ENCODE data around the gene CBLIF.
"Not testable (repeated sequence)": the region's sequence is repeated elsewhere in the genome, so short reads cannot be mapped to it uniquely, and the experiment has no call there.

Gene CBLIF

DNA sequence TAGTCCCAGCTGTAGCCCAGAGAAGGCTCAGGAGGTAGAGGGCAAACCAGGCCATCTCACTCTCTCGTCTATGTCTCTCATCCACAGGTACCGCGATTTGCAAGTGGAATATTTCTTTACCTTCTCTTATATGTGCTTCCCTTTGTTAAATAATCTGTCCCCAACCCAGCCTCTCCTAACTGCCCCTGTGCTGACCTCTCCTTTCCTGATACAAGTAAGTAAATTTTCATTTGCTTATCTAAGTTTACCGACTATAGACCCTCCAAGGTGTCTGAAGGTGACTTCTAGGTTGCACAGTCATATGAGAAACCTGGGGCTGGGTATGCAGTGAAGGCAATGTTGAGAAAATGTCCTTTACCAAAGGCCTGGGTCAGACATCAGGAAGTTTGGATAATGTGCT, at the start of gene CBLIF:
Gene CBLIF, minus strand, starts transcription at position 101 of the 400 bp plus-strand sequence. Its CDS starts 46 bp downstream, at position 55.
- H4K20me1 ChIP-seq, result no peaks in the 10 kb centered on the region
- TF ChIP-seq Cebpa-rat (IDR thresholded peaks at IDR 0.05), result no peak
- H3K4me3 ChIP-seq, result no peak within 1 kb of the TSS
- H3K9ac ChIP-seq, result no peak within 1 kb of the TSS
- no peak within 1 kb of the TSS for H3K27ac ChIP-seq
- 0 out of 22 replicates have a peak, but pooled peaks cover 0 to 3% (median 0%) of the 10 kb centered on the region in 11 experiments for H3K9me3 ChIP-seq (replicated peaks in 1 of 11)
- H3K4me1 ChIP-seq, result no peaks in the 10 kb centered on the region
- H3K27me3 ChIP-seq, result no peaks in the 10 kb centered on the region
- H3K4me2 ChIP-seq, result no peak within 1 kb of the TSS
- no peaks in the 10 kb centered on the region for H3K36me3 ChIP-seq

DNA sequence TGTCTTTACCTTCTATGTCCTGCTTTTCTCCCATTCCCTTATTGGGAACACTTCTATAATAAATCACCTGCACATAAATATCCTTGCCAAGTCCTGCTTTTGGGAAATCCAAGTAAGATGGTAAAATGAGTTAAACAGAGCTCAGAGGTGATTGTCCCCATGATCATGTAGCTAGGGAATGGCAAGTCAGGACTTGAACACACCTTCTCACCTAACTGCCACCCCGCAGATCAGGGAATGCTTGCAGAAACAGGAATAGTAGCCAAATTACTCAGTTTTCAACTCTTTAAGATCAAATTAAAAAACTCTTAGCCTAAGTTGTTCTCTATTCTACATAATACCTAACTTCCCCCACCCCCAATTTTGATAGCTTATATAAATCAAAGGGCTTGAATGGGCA, 49.3 kb upstream of the CBLIF start:
- Histone ChIP-seq H3K4me3 (no peak overlapping the region), H3K4me2 (no peak overlapping the region), H4K20me1 (no peaks in the 10 kb centered on the region), H3K9ac (no peak overlapping the region), H3K27me3 (no peaks in the 10 kb centered on the region), H3K9me3 (replicated peaks in 1 of 11) (peaks cover 12 to 44% (median 20%) of the 10 kb centered on the region in 11 experiments), H3K27ac (no peak overlapping the region), H3K4me1 (peaks cover 0 to 6% (median 0%) of the 10 kb centered on the region in 10 experiments; a peak in 3 of 20 replicates), H3K36me3 (0 out of 22 replicates have a peak, but pooled peaks cover 0 to 4% (median 0%) of the 10 kb centered on the region in 11 experiments)
- TF ChIP-seq Cebpa-rat (IDR thresholded peaks at IDR 0.05), result no peak

DNA sequence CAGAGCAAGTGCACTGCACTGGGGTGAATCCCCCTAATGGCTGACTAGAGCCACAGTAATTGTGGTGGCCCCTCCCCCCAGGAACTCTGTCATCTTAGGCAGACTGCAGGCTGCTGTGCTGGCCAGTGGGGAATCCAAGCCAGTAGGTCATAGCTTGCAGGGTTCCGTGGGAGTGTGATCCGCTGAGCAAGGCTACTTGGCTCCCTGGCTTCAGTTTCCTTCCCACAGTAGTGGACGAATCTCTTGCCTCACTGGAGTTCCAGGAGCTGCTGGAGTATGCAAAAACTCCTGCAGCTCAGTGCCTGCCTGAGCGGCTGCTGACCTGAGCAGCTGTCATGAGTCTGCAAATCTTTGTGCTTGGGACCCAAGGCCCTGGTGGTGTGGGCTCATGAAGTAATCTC, 46.5 kb upstream of the CBLIF start:
- Histone ChIP-seq H4K20me1 (no peaks in the 10 kb centered on the region), H3K9ac (no peak overlapping the region), H3K9me3 (replicated peaks in 1 of 11) (peaks cover 31 to 49% (median 39%) of the 10 kb centered on the region in 11 experiments), H3K4me2 (peak overlapping the region in 1 of 11 experiments; percentile 11; a peak in 1 of 22 replicates), H3K27me3 (no peaks in the 10 kb centered on the region), H3K27ac (no peak overlapping the region), H3K4me3 (no peak overlapping the region), H3K4me1 (peaks cover 0 to 6% (median 0%) of the 10 kb centered on the region in 10 experiments; a peak in 2 of 20 replicates), H3K36me3 (no peaks in the 10 kb centered on the region)
- TF ChIP-seq Cebpa-rat (IDR thresholded peaks at IDR 0.05), result no peak

DNA sequence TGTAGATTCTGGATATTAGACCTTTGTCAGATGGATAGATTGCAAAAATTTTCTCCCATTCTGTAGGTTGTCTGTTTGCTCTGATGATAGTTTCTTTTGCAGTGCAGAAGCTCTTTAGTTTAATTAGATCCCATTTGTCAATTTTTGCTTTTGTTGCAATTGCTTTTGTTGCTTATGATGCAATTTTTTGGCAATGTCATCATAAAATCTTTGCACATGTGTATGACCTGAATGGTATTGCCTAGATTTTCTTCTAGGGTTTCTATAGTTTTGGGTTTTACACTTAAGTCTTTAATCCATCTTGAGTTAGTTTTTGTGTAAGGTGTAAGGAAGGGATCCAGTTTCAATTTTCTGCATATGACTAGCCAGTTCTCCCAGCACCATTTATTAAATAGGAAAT, 41.9 kb upstream of the CBLIF start:
- H3K9me3 ChIP-seq (replicated peaks in 1 of 11), result peaks cover 39 to 59% (median 45%) of the 10 kb centered on the region in 11 experiments
- H3K4me3 ChIP-seq, H3K27ac ChIP-seq, H4K20me1 ChIP-seq, H3K27me3 ChIP-seq, H3K36me3 ChIP-seq, H3K4me1 ChIP-seq, H3K4me2 ChIP-seq, H3K9ac ChIP-seq: not testable (repeated sequence)

DNA sequence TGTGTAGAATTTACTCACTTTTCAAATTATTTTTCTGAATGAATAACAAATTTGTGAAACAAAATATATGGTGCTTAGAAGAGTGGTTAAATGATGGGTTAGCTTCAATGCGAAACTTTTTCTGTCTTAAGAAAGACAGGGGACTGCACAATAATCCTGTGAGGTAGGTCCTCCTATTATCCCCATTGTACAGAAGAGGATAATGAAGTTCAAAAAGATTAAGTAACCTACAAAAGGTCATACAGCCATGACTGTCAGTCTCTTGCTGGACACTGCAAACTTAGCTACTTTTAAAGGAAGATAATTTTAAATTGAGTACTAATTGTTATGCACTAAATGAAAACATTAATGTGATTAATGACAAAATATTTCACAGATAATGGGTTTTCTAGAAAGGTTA, 38.3 kb upstream of the CBLIF start:
- H3K27ac ChIP-seq, result no peak overlapping the region
- no peaks in the 10 kb centered on the region for H4K20me1 ChIP-seq
- H3K4me3 ChIP-seq, result no peak overlapping the region
- H3K9ac ChIP-seq, result no peak overlapping the region
- no peak for TF ChIP-seq Cebpa-rat (IDR thresholded peaks at IDR 0.05)
- H3K4me2 ChIP-seq, result no peak overlapping the region
- H3K27me3 ChIP-seq, result no peaks in the 10 kb centered on the region
- no peaks in the 10 kb centered on the region for H3K36me3 ChIP-seq
- H3K4me1 ChIP-seq, result no peaks in the 10 kb centered on the region
- peaks cover 16 to 27% (median 24%) of the 10 kb centered on the region in 11 experiments; a peak in 21 of 22 replicates for H3K9me3 ChIP-seq (replicated peaks in 1 of 11)

DNA sequence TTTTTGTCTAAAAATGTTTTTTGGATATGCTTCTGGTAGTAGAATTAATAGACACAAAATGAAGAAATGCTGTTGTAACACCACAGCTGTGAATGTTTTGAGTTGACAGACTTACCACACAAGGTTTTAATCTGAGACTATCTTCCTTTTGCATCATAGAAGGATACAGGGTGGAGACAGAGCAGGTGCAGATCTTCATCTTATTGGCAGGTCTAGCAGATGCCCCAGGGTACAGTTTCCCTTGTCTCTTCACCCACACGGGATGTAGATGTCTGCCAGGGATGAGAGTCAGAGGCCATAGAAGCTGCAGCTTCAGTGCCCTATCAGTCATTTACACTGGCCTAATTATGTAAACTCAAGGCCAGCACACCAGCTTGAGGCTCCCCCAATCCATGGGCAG, 34.3 kb upstream of the CBLIF start:
- no peak for TF ChIP-seq Cebpa-rat (IDR thresholded peaks at IDR 0.05)
- no peaks in the 10 kb centered on the region for H3K4me1 ChIP-seq

DNA sequence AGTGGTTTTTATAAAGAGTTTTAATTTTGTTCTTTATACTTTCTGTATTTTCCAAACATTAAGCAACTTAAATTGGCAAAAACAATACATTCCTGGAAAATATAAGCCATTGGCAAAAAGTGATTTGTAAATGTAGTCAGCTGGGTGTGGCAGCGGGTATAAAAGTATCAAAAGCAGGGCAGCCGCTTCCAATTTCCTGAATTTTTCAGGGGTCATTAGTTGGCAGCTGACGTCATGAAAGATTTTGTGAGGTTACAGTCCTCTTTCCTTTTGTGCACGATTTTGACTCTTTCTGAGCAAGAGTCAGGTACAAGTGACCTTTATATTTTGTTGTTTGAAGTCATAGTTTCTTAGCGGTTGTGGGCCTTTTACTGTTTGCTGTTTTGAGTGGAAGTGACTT, 33.3 kb upstream of the CBLIF start, which contains the start of gene OOSP3:
Gene OOSP3, plus strand, starts transcription at position 208 of the 400 bp plus-strand sequence. Its CDS starts 27 bp downstream, at position 235.
- Histone ChIP-seq H3K4me2 (no peak within 1 kb of the TSS), H3K36me3 (no peaks in the 10 kb centered on the region), H3K9me3 (replicated peaks in 1 of 11) (no peaks in the 10 kb centered on the region), H3K9ac (no peak within 1 kb of the TSS), H3K4me1 (no peaks in the 10 kb centered on the region), H4K20me1 (no peaks in the 10 kb centered on the region), H3K4me3 (no peak within 1 kb of the TSS), H3K27me3 (no peaks in the 10 kb centered on the region), H3K27ac (no peak within 1 kb of the TSS)
- TF ChIP-seq Cebpa-rat (IDR thresholded peaks at IDR 0.05), result no peak

More for the DNA sequence above, 34.3 kb upstream of the CBLIF start:
- H3K4me3 ChIP-seq, result no peak overlapping the region
- no peak overlapping the region for H3K4me2 ChIP-seq
- no peaks in the 10 kb centered on the region for H3K36me3 ChIP-seq
- H3K27ac ChIP-seq, result no peak overlapping the region
- no peaks in the 10 kb centered on the region for H4K20me1 ChIP-seq
- no peaks in the 10 kb centered on the region for H3K27me3 ChIP-seq
- no peak overlapping the region for H3K9ac ChIP-seq
- no peaks in the 10 kb centered on the region for H3K9me3 ChIP-seq (replicated peaks in 1 of 11)

DNA sequence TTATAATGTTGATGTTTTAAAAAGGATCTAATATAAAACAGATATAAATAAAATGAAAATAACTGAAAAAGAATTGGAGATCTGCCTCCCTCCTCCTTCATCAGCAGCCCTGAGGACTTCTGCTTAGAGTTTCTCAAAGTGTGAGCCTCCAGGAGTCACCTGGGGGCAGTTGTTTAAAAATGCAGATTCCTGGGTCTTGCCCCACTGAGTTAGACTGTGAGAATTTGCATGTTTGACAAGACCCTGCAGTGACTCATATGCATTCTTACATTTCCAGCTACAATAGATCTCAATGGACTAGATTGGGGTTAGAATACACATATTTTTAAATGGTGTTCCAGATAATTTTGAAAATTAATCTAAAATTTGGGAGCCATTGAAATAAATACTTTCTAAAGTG, 32.5 kb upstream of the CBLIF start:
- Histone ChIP-seq H3K4me3 (no peak overlapping the region), H3K4me1 (no peaks in the 10 kb centered on the region), H3K36me3 (no peaks in the 10 kb centered on the region), H3K4me2 (no peak overlapping the region), H3K9me3 (replicated peaks in 1 of 11) (no peaks in the 10 kb centered on the region), H3K9ac (no peak overlapping the region), H3K27ac (no peak overlapping the region), H4K20me1 (no peaks in the 10 kb centered on the region), H3K27me3 (no peaks in the 10 kb centered on the region)
- no peak for TF ChIP-seq Cebpa-rat (IDR thresholded peaks at IDR 0.05)

DNA sequence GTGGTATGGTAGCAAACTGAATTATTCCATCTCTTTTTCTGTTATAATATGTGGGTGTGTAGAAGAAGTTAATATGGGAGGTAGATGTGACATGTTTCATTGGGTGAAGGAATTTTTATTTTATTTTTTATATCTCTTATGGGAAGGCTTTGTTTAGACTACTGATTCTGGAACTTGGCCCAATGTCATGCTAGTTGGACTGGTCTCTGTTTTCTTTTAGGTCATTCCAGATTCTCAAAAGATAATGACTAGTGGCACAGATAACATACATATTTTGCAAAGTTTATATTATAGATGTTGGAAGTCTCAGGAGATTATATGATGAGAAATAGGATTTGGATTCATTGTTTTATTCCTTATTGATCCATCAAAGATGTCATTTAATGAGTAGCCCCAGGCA, 32.0 kb upstream of the CBLIF start:
- no peaks in the 10 kb centered on the region for H4K20me1 ChIP-seq
- no peak overlapping the region for H3K4me2 ChIP-seq
- no peak overlapping the region for H3K4me3 ChIP-seq
- no peak overlapping the region for H3K9ac ChIP-seq
- no peak overlapping the region for H3K27ac ChIP-seq
- TF ChIP-seq Cebpa-rat (IDR thresholded peaks at IDR 0.05), result no peak
- no peaks in the 10 kb centered on the region for H3K36me3 ChIP-seq
- H3K4me1 ChIP-seq, result no peaks in the 10 kb centered on the region
- H3K9me3 ChIP-seq (replicated peaks in 1 of 11), result no peaks in the 10 kb centered on the region
- no peaks in the 10 kb centered on the region for H3K27me3 ChIP-seq

DNA sequence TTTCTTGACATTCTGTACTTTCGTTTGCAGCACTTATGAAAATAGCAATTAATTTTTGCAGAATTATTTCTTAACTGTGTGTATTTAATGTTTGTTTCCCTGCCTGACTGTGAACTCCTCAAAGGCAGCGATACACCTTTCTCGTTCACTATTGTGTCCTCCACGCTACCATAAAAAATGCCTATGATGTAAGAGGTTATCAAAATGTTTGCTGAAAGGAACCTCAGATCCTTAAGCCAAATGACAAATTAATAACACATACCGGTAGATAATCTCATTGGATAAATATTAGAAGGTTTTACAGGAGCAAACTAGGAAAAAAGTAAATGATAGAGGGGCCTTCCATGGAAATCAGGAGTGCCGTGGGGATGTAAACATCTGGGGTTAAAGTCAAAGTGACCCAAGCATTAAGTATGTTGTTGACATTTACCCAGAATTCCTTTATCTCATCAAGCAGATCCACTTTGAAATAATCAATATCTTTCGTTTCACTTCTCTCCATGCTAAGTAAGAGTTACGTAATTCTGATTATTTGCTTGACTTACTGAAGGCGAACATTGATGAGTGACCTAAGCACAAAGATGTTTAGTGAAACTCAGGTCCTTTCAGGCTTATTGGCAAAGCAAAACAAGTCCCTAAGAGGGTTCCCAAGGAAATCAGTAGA, 30.7 kb upstream of the CBLIF start:
- no peak overlapping the region for H3K4me2 ChIP-seq
- H3K9ac ChIP-seq, result no peak overlapping the region
- H3K4me3 ChIP-seq, result no peak overlapping the region
- no peaks in the 10 kb centered on the region for H4K20me1 ChIP-seq
- H3K36me3 ChIP-seq, result no peaks in the 10 kb centered on the region
- H3K27me3 ChIP-seq, result no peaks in the 10 kb centered on the region
- TF ChIP-seq Cebpa-rat (IDR thresholded peaks at IDR 0.05), result no peak
- H3K27ac ChIP-seq, result no peak overlapping the region
- H3K9me3 ChIP-seq (replicated peaks in 1 of 11), result peaks cover 0 to 5% (median 0%) of the 10 kb centered on the region in 11 experiments; a peak in 5 of 22 replicates
- H3K4me1 ChIP-seq, result no peaks in the 10 kb centered on the region

All from BLaER1 treated with 17β-estradiol and CSF1 and Interleukin-3, amounts not matched to agents 10 nM and 100 nM (cell line).